ENCODE measurements around the gene DNAAF9. TPM values are rescaled to one million over a fixed set of nuclear protein-coding genes. Genes with fewer than 3 reads are reported as not detected.
A peak's percentile ranks its signal among the peaks of the same experiment; 100 is the strongest.

Gene DNAAF9
- total RNA-seq, 4 donors from 2014 or later = 7.1 to 11.5 (median 8.4) TPM

DNA sequence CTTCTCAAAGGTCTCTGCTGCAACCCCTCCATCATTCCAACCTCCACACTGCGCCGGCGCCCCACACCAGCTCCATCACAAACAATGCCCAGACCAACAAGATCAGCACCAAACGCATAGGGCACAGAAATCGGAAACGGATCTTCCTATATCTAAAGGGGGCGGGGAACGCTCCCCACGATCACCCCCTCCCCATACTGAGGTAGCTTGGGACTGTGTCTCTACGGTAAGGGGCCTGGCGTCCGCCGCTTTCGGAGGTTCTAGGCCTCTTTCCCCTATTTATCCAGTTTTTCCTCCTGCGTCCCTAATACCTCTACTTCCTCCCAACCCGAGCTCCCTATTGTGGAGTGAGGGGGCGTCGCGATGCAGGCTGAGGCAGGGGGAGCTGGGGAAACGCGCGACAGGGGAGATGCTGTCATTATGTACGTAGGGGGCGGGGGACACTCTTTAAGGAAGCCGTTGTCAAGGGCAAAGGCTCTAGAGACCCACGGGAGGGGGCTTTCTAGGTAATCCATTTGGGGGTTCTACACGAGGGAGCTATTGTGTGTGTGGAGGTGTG, 909 bp downstream of the DNAAF9 start:
- intact Hi-C loops (cut with DNase I; ENCODE audit: low total_unique reads) = no loop called here
- TF ChIP-seq POLR2A (IDR thresholded peaks at IDR 0.05) = no peak
- TF ChIP-seq, protein P1, sequence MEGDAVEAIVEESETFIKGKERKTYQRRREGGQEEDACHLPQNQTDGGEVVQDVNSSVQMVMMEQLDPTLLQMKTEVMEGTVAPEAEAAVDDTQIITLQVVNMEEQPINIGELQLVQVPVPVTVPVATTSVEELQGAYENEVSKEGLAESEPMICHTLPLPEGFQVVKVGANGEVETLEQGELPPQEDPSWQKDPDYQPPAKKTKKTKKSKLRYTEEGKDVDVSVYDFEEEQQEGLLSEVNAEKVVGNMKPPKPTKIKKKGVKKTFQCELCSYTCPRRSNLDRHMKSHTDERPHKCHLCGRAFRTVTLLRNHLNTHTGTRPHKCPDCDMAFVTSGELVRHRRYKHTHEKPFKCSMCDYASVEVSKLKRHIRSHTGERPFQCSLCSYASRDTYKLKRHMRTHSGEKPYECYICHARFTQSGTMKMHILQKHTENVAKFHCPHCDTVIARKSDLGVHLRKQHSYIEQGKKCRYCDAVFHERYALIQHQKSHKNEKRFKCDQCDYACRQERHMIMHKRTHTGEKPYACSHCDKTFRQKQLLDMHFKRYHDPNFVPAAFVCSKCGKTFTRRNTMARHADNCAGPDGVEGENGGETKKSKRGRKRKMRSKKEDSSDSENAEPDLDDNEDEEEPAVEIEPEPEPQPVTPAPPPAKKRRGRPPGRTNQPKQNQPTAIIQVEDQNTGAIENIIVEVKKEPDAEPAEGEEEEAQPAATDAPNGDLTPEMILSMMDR (IDR thresholded peaks at IDR 0.05) = no peak
- H3K4me3 ChIP-seq (ENCODE audit: low read depth, poor library complexity, severe bottlenecking) = peak overlapping the region; percentile 68
- WGBS, 2 donors = 4% methylated on average over 27 of the region's 27 CpGs
- peak in 1 of 2 donors; percentile 87 for DNase-seq (ENCODE audit: low spot score in 2 of 2)

DNA sequence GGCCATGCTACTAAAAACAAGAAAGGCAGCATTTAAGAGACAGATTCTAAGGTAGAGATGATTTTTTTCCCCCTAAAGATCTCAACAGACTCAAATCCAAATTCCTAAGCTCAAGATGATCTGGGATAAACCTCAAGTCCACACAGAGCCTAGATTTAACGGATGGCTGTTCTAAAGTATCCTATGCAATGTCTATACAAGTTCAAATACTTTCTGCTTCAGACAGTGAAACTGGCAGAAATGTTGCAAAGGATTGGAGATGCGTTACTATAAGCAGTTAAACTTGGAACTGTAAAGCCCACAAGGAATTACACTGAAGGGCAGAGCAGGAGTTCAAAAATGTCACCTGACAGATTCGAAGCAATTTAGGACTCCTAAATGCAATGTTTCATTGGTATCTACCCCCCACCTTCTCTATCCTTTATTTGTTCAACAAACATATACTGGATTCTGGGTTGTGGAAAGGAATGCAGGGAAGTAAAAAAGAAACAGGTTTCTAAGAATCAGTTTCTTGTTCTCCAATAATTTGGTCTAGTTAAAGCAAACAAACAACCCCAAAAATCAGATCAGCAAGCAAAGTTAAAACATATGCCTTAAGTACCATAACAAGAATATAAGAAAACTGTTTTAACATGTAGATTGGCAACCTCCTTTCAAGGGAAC, 1.6 kb downstream of the DNAAF9 start:
- TF ChIP-seq, protein P1 (IDR thresholded peaks at IDR 0.05) = no peak
- no peak for TF ChIP-seq POLR2A (IDR thresholded peaks at IDR 0.05)
- H3K4me3 ChIP-seq (ENCODE audit: low read depth, poor library complexity, severe bottlenecking) = no peak overlapping the region
- intact Hi-C loops (cut with DNase I; ENCODE audit: low total_unique reads) = no loop called here
- WGBS, 2 donors = 14 to 31% methylated on average over 3 of the region's 3 CpGs
- DNase-seq (ENCODE audit: low spot score in 2 of 2) = no peak

DNA sequence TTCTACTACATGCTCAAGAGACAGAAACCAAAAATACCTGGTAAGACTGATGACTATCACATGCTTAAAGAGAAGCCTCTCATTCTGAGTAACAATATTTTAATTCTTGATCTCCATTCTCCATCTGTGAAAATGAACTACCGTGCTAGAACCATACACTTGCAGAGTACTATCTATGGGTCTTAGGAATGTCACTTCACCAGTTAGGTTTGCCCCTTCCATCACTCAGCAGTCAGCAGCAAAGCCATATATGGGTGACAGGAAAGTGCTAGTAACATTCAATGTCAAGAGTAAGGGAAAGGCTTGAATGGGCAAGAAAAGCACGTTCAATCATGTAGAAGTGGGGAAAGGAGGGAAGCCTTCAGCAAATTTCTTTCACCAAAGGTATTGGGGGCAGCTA, 2.3 kb downstream of the DNAAF9 start:
- H3K4me3 ChIP-seq (ENCODE audit: low read depth, poor library complexity, severe bottlenecking) = no peak overlapping the region
- intact Hi-C loops (cut with DNase I; ENCODE audit: low total_unique reads) = no loop called here
- 35 to 49% methylated on average over 2 of the region's 2 CpGs for WGBS, 2 donors
- TF ChIP-seq, protein P1 (IDR thresholded peaks at IDR 0.05) = no peak
- TF ChIP-seq POLR2A (IDR thresholded peaks at IDR 0.05) = no peak
- no peak for DNase-seq (ENCODE audit: low spot score in 2 of 2)

- TF ChIP-seq, protein P1 (IDR thresholded peaks at IDR 0.05) = no peak
- no peak for TF ChIP-seq POLR2A (IDR thresholded peaks at IDR 0.05)
- H3K4me3 ChIP-seq (ENCODE audit: low read depth, poor library complexity, severe bottlenecking) = no peak overlapping the region
- intact Hi-C loops (cut with DNase I; ENCODE audit: low total_unique reads) = no loop called here
- 74 to 81% methylated on average over 4 of the region's 4 CpGs for WGBS, 2 donors
- DNase-seq (ENCODE audit: low spot score in 2 of 2) = no peak
These were observed 3.1 kb downstream of the DNAAF9 start for GRCh38 chr20:3404402-3404801.

GRCh38 chr20:3403741-3404140, 3.7 kb downstream of the DNAAF9 start:
- 93 to 98% methylated on average over 2 of the region's 2 CpGs for WGBS, 2 donors
- intact Hi-C loops (cut with DNase I; ENCODE audit: low total_unique reads) = no loop called here
- DNase-seq (ENCODE audit: low spot score in 2 of 2) = no peak
- TF ChIP-seq, protein P1 (IDR thresholded peaks at IDR 0.05) = no peak
- no peak for TF ChIP-seq POLR2A (IDR thresholded peaks at IDR 0.05)
- H3K4me3 ChIP-seq (ENCODE audit: low read depth, poor library complexity, severe bottlenecking) = no peak overlapping the region

Data from lower leg skin (tissue), 4 donors.